HCT116 (cell line): ENCODE results near the gene GTF2H4. TPM values are rescaled to one million over a fixed set of nuclear protein-coding genes. Genes with fewer than 3 reads are reported as not detected.

Experiments
- ATAC-seq: fragments of 200-7000 bp; cut with Tn5 transposase; 2 replicates; pipeline ENCODE4 v1.9.1; 2020; ENCODE audit warnings: mild to moderate bottlenecking, moderate library complexity
- BruUV-seq: library from RNA; stranded (reverse); fragments of 400-500 nt; replicated peaks from 2 replicates; lab custom pipeline; 2021; lab: Mats Ljungman, UMichigan
- CTCF ChIA-PET: fragments of 300-600 bp; sonication (Branson Sonifier 250); formaldehyde crosslinking; loops from one replicate; lab custom pipeline; 2021; ENCODE audit warnings: antibody characterized with exemption; lab: Charles Lee
- POLR2A ChIA-PET: fragments of 300-600, 350-600 bp; sonication (Branson Sonifier 250); formaldehyde crosslinking; loops from one replicate; lab custom pipeline; 2021; ENCODE audit warnings: antibody characterized with exemption; lab: Charles Lee
- RAD21 ChIA-PET, 2 experiments: fragments of 300-600 bp; sonication (Branson Sonifier 250); formaldehyde crosslinking; loops; one replicate each; lab custom pipeline; 2023; ENCODE audit warnings: low total read pairs in 2 of 2; ENCODE audit not compliant: uncharacterized antibody in 2 of 2, unreplicated experiment in 2 of 2, low non-redundant PET in 1 of 2; lab: Charles Lee
- DNase-seq: peaks from one replicate; pipeline ENCODE4 v3.0.0-alpha.2; 2010; ENCODE audit warnings: low read depth, low spot score
- H2AFZ ChIP-seq: fragments of 200-600 bp; shearing (Covaris generic), sonication (generic); 2 replicates; pipeline ENCODE4 v1.6.1; 2017; ENCODE audit warnings: low read depth, mixed run types, mixed read lengths, antibody characterized with exemption, low read length; ENCODE audit not compliant: poor library complexity, severe bottlenecking
- H3K27ac ChIP-seq: 2 replicates; pipeline ENCODE4 v1.5.1; 2012; ENCODE audit warnings: low read depth, low read length
- H3K27me3 ChIP-seq: fragments of 200-600 bp; sonication (generic); 2 replicates; pipeline ENCODE4 v1.6.1; 2016; ENCODE audit warnings: mixed run types, low read length, mixed read lengths; ENCODE audit not compliant: insufficient read depth
- H3K36me3 ChIP-seq, 2 experiments: fragments of 200-500 bp in 1 of 2; fragments of 200-600 bp in 1 of 2; sonication (Bioruptor generic) in 1 of 2; sonication (generic) in 1 of 2; 2 replicates each; pipeline versions ENCODE4 v1.5.1 to v1.6.1; 2014 to 2016; ENCODE audit warnings: low read length in 2 of 2, inconsistent platforms in 1 of 2, mixed read lengths in 1 of 2, mixed run types in 1 of 2; ENCODE audit not compliant: insufficient read depth in 2 of 2, control insufficient read depth in 1 of 2
- H3K4me1 ChIP-seq, 2 experiments: fragments of 200-600 bp in 1 of 2; sonication (generic) in 1 of 2; 2 replicates each; pipeline versions ENCODE4 v1.5.1 to v1.6.1; 2012 to 2017; ENCODE audit warnings: low read length in 2 of 2, inconsistent platforms in 1 of 2, mild to moderate bottlenecking in 1 of 2, mixed read lengths in 1 of 2, mixed run types in 1 of 2, moderate library complexity in 1 of 2; ENCODE audit not compliant: insufficient read depth in 2 of 2, control insufficient read depth in 1 of 2
- H3K4me2 ChIP-seq: fragments of 200-600 bp; sonication (generic); 2 replicates; pipeline ENCODE4 v1.6.1; 2017; ENCODE audit warnings: mixed run types, low read length, mixed read lengths
- H3K4me3 ChIP-seq, 2 experiments: fragments of 200-600 bp in 1 of 2; sonication (generic) in 1 of 2; replicated peaks in 1 of 2; 2 replicates each; pipeline ENCODE4 v1.5.1; 2011 to 2016; ENCODE audit warnings: low read length in 2 of 2, control low read depth in 1 of 2, low read depth in 1 of 2, mild to moderate bottlenecking in 1 of 2, mixed read lengths in 1 of 2, mixed run types in 1 of 2
- H3K79me2 ChIP-seq: fragments of 200-600 bp; sonication (generic); 2 replicates; pipeline ENCODE4 v1.6.1; 2017; ENCODE audit warnings: mild to moderate bottlenecking, mixed run types, low read length, moderate library complexity, mixed read lengths; ENCODE audit not compliant: insufficient read depth
- H3K9ac ChIP-seq: fragments of 200-600 bp; sonication (generic); 2 replicates; pipeline ENCODE4 v1.6.1; 2016; ENCODE audit warnings: low read length, mixed read lengths
- H3K9me2 ChIP-seq: fragments of 200-600 bp; sonication (generic), shearing (Covaris generic); 2 replicates; pipeline ENCODE4 v1.6.1; 2017; ENCODE audit warnings: mixed run types, mild to moderate bottlenecking, moderate library complexity; ENCODE audit not compliant: insufficient read depth
- H3K9me3 ChIP-seq, 2 experiments: fragments of 200-500 bp in 1 of 2; fragments of 200-600 bp in 1 of 2; sonication (Bioruptor generic) in 1 of 2; sonication (generic) in 1 of 2; 2 replicates each; pipeline ENCODE4 v1.6.1; 2014 to 2017; ENCODE audit warnings: low read length in 2 of 2, mixed read lengths in 2 of 2, inconsistent platforms in 1 of 2, low read depth in 1 of 2, mild to moderate bottlenecking in 1 of 2, mixed run types in 1 of 2, moderate library complexity in 1 of 2; ENCODE audit not compliant: control insufficient read depth in 1 of 2, insufficient read depth in 1 of 2
- H4K20me1 ChIP-seq: fragments of 200-600 bp; sonication (generic), shearing (Covaris generic); 2 replicates; pipeline ENCODE4 v1.6.1; 2017; ENCODE audit warnings: mixed run types, mild to moderate bottlenecking, moderate library complexity; ENCODE audit not compliant: insufficient read depth
- ATF3 ChIP-seq: IDR thresholded peaks from 2 replicates; pipeline ENCODE4 v1.6.1; 2012
- EGR1 ChIP-seq: IDR thresholded peaks from 2 replicates; pipeline ENCODE4 v1.6.1; 2012; ENCODE audit warnings: low read depth
- ELF1 ChIP-seq: IDR thresholded peaks from 2 replicates; pipeline ENCODE4 v1.6.1; 2012; ENCODE audit warnings: low read depth, borderline replicate concordance
- EZH2 ChIP-seq: fragments of 200-600 bp; sonication (generic); IDR thresholded peaks from 2 replicates; pipeline ENCODE4 v1.6.1; 2017; ENCODE audit warnings: antibody characterized with exemption, mixed run types
- FOSL1 ChIP-seq: IDR thresholded peaks from 2 replicates; pipeline ENCODE4 v1.6.1; 2012; ENCODE audit warnings: low read depth
- JUND ChIP-seq: IDR thresholded peaks from 2 replicates; pipeline ENCODE4 v1.6.1; 2012
- MAX ChIP-seq: IDR thresholded peaks from 2 replicates; pipeline ENCODE4 v1.6.1; 2012
- POLR2A ChIP-seq: IDR thresholded peaks from 2 replicates; pipeline ENCODE4 v1.7.0; 2011; ENCODE audit warnings: borderline replicate concordance; ENCODE audit not compliant: insufficient read depth, insufficient read length; ENCODE audit errors: extremely low read depth
- POLR2AphosphoS5 ChIP-seq: IDR thresholded peaks from 2 replicates; pipeline ENCODE4 v1.6.1; 2011; ENCODE audit warnings: mild to moderate bottlenecking, low read depth, low read length, moderate library complexity
- RAD21 ChIP-seq: IDR thresholded peaks from 2 replicates; pipeline ENCODE4 v1.6.1; 2012; ENCODE audit warnings: low read depth, mild to moderate bottlenecking
- REST ChIP-seq: IDR thresholded peaks from 2 replicates; pipeline ENCODE4 v1.6.1; 2012; ENCODE audit warnings: low read depth
- SIN3A ChIP-seq: IDR thresholded peaks from 2 replicates; pipeline ENCODE4 v1.6.1; 2012; ENCODE audit warnings: low read depth
- SP1 ChIP-seq: IDR thresholded peaks from 2 replicates; pipeline ENCODE4 v1.6.1; 2012; ENCODE audit warnings: low read depth
- SRF ChIP-seq: IDR thresholded peaks from 2 replicates; pipeline ENCODE4 v1.6.1; 2012; ENCODE audit warnings: low read depth
- TCF7L2 ChIP-seq: IDR thresholded peaks from 2 replicates; pipeline ENCODE4 v1.7.0; 2011; ENCODE audit warnings: borderline replicate concordance, inconsistent platforms; ENCODE audit not compliant: insufficient read depth, insufficient read length; ENCODE audit errors: extremely low read depth
- YY1 ChIP-seq: IDR thresholded peaks from 2 replicates; pipeline ENCODE4 v1.6.1; 2011; ENCODE audit warnings: low read length, low read depth, moderate library complexity, mild to moderate bottlenecking; ENCODE audit not compliant: insufficient replicate concordance; ENCODE audit errors: extremely low read depth
- ZBTB33 ChIP-seq: IDR thresholded peaks from 2 replicates; pipeline ENCODE4 v1.6.1; 2011; ENCODE audit warnings: mild to moderate bottlenecking, low read length, moderate library complexity; ENCODE audit not compliant: insufficient replicate concordance; ENCODE audit errors: extremely low read depth
- ZFX ChIP-seq: fragments of 450-650 bp; IDR thresholded peaks from 2 replicates; pipeline ENCODE4 v1.6.1; 2017
- ZNF274 ChIP-seq: fragments of 200-500 bp; sonication (Bioruptor generic); IDR thresholded peaks from 2 replicates; pipeline ENCODE4 v1.6.1; 2014; ENCODE audit warnings: mild to moderate bottlenecking, low read depth, low read length, inconsistent platforms
- intact Hi-C: fragments of 100-400 bp; cut with micrococcal nuclease; formaldehyde crosslinking; loops from 2 replicates; pipeline ENCODE4 v1.10.0; 2022
- total RNA-seq: library from RNA; stranded (reverse); gene quantifications from one replicate; pipeline ENCODE4 v1.2.1, GENCODE V29; 2021; ENCODE audit not compliant: unreplicated experiment
- TF ChIP-seq, protein P1 (sequence below), 3 experiments: fragments of 200-600 bp in 1 of 3; sonication (generic) in 1 of 3; IDR thresholded peaks in 2 of 3; conservative IDR thresholded peaks in 1 of 3; 2 replicates each; pipeline ENCODE4 v1.5.1; 2012 to 2017; ENCODE audit warnings: low read depth in 2 of 3, low read length in 2 of 3, antibody characterized with exemption in 1 of 3, borderline replicate concordance in 1 of 3, control low read depth in 1 of 3, mild to moderate bottlenecking in 1 of 3, mixed read lengths in 1 of 3, mixed run types in 1 of 3, moderate library complexity in 1 of 3; ENCODE audit not compliant: insufficient read depth in 1 of 3

GTF2H4 gene
- total RNA-seq, 1 experiment from 2014 or later = 59.7 TPM

GRCh38 chr6:30930506-30930905, 22.5 kb downstream of the GTF2H4 start:
- intact Hi-C loops = no loop called here
- Histone ChIP-seq H2AFZ (no peak overlapping the region), H3K9me2 (no peaks in the 10 kb centered on the region), H3K4me1 (peaks cover 7 to 23% of the 10 kb centered on the region in 2 experiments; a peak in 3 of 4 replicates), H3K27ac (no peak overlapping the region), H3K79me2 (no peaks in the 10 kb centered on the region), H3K4me3 (no peak overlapping the region), H3K4me2 (no peak overlapping the region), H3K9me3 (peaks cover 0 to 11% of the 10 kb centered on the region in 2 experiments; a peak in 1 of 4 replicates), H3K9ac (no peak overlapping the region), H4K20me1 (no peaks in the 10 kb centered on the region), H3K36me3 (peaks cover 4 to 5% of the 10 kb centered on the region in 2 experiments; a peak in 2 of 4 replicates), H3K27me3 (no peaks in the 10 kb centered on the region)
- ChIA-PET POLR2A (no interaction called here), RAD21 (no interaction called here), CTCF (no interaction called here)
- DNase-seq (no peak), ATAC-seq (no peak)
- TF ChIP-seq FOSL1 (no peak), EZH2 (no peak), REST (no peak), ATF3 (no peak), TCF7L2 (no peak), ZFX (no peak), YY1 (no peak), ZBTB33 (no peak), ELF1 (no peak), ZNF274 (no peak), RAD21 (no peak), SIN3A (no peak), EGR1 (no peak), JUND (no peak), MAX (no peak), SP1 (no peak), SRF (no peak), POLR2AphosphoS5 (no peak), POLR2A (no peak)
- TF ChIP-seq, protein P1, sequence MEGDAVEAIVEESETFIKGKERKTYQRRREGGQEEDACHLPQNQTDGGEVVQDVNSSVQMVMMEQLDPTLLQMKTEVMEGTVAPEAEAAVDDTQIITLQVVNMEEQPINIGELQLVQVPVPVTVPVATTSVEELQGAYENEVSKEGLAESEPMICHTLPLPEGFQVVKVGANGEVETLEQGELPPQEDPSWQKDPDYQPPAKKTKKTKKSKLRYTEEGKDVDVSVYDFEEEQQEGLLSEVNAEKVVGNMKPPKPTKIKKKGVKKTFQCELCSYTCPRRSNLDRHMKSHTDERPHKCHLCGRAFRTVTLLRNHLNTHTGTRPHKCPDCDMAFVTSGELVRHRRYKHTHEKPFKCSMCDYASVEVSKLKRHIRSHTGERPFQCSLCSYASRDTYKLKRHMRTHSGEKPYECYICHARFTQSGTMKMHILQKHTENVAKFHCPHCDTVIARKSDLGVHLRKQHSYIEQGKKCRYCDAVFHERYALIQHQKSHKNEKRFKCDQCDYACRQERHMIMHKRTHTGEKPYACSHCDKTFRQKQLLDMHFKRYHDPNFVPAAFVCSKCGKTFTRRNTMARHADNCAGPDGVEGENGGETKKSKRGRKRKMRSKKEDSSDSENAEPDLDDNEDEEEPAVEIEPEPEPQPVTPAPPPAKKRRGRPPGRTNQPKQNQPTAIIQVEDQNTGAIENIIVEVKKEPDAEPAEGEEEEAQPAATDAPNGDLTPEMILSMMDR (IDR thresholded peaks at IDR 0.05 in 2 of 3, conservative IDR thresholded peaks at IDR 0.05 in 1 of 3; ENCODE audit: borderline replicate concordance in 1 of 3, insufficient read depth in 1 of 3, low read depth in 2 of 3, low read length in 2 of 3) = no peak
- no TSS peak for BruUV-seq
